Right forelimb (tissue), 1 donor: ENCODE results near the gene FCHO1.
A peak's percentile ranks its signal among the peaks of the same experiment; 100 is the strongest.
"Not testable (repeated sequence)": the region's sequence is repeated elsewhere in the genome, so short reads cannot be mapped to it uniquely, and the experiment has no call there.

ENCODE experiments used
- DNase-seq: peaks from one replicate; pipeline ENCODE4 v3.0.0-alpha.2; 2018

The FCHO1 gene

DNA sequence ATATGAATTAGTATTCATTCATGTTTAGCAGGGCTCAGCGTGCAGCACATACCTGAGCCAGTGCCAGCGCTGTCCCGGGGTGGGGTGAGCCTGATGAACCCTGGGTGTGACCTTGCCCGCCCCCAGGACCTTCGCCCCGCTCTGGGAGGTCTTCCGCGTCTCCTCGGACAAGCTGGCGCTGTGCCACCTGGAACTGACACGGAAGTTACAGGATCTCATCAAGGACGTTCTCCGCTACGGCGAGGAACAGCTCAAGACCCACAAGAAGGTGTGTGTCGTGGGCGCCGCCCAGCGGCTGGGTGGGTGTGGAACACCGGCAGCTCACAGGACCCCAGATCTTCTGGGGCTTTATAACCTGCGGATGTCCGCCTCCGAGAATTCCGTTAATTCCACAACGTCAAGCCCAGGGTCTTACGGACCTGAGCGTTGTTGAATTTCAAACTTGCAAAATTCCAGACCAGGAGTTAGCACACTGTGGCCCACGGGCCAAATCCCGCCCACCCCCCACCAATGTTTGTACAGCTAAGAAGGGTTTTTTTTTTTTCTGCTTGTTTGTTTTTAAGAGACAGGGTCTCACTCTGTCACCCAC, 15.4 kb downstream of the FCHO1 start:
- peak; percentile 76 for DNase-seq

DNA sequence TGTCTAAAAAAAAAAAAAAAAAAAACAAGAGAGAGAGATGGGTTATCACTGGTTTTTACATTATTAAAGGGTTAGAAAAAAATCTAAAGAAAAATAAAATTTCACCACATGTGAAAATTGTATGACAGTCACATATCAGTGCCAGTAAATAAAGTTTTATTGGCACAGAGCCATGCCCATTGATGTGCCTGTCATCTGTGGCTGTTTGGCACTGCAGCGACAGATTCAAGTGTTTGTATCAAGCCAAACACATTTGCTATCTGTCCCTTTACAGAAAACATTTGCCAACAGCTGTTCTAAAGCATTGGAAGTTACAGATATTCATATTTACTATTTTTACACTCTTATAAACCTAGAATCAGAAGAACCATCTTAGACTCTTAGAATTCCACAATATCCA, 16.3 kb downstream of the FCHO1 start:
- no peak for DNase-seq

- no peak for DNase-seq
These were observed 19.3 kb downstream of the FCHO1 start for GRCh38 chr19:17770613-17771012.

DNA sequence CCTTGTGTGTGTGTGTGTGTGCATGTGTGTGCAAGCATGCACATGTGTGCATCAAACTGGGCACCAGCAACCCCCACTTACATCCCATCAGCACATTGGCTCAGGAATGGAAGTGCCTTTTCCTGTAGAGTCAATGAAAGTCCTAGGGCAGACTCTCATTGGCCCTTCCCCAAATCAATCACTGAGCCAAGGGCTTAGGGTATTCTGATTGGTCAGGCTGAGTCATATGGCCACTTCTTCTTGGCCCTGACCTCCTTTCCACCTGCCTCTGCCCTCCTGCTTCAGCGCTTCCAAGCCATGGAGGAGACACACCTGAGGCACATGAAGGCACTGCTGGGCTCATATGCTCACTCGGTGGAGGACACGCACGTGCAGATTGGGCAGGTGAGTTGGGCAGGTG, 20.9 kb downstream of the FCHO1 start:
- DNase-seq = no peak

DNA sequence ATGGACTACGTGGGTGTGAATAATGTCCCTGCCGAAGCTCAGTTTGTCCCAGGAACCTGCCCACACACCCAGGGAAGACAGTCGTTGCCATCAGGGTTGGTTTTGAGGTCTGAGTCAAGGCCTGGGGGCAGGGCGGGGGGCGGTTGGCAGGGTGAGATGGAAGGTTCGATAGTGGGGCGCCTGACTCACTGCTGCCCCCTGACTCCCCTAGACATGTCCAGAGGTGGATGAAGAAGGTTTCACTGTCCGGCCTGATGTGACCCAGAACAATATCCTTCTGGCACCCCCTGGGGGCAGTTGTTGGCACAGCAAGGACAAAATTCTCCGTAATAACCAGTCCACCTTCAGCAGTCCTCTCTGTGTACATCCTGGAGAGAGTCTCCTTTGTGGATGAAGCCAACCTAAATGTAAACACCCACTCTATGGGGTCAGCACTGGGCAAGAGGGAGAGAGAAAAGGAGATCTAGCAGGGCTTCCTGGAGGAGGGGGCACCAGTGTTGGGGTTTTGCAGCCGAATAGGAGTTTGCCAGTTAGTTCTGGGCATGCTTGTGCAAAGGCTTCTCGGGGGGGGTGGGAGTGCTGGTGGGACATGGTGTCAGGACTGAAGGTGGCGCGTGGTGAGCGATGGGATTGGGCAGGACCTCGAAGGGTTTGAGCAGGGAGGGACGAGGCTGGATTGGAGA, 24.1 kb downstream of the FCHO1 start:
- DNase-seq = no peak

DNA sequence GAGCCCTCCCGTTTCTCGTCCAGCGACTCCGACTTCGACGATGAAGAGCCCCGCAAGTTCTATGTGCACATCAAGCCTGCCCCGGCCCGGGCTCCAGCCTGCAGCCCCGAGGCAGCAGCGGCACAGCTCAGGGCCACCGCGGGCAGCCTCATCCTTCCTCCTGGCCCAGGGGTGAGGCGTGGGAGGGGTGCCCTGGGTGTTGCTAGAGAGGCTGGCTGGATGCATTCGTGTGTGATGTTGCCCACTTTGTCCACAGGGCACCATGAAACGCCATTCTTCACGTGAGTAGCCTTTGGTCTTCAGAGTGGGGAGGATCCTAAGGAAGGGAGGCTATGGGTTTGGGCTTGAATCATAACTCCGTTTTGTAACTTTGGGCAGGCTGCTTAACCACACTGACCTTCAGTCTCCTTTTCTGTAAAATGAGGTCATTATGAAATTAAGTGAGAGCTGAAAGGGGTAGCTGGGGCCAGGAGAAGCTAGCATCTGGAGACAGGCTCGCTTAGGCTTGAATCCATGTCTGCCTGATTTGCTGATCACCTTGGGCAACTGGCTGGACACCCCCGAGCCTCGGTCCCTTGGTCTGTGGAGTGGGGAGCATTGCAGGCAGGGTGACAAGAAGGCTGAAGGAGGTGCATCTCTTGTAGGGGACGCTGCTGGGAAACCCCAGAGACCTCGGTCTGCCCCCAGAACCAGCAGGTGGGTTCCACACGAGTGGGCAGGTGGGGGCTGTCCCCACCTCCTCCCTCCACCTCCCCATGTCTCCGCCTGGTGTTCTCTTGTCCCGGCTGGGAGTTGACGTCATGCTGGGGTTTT, 24.9 kb downstream of the FCHO1 start:
- no peak for DNase-seq

DNA sequence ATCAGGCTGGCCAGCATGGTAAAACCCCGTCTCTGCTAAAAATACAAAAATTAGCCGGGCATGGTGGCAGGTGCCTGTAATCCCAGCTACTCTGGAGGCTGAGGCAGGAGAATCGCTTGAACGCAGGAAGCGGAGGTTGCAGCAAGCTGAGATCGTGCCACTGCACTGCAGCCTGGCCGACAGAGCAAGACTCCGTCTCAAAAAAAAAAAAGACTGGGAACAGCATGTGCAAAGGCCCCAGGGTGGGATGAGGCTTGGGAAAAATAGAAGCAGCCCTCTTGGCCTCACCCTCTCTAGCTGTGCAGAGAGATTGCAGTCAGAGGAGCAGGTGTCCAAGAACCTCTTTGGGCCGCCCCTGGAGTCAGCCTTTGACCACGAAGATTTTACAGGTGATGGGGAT, 26.6 kb downstream of the FCHO1 start:
- DNase-seq = not testable (repeated sequence)

DNA sequence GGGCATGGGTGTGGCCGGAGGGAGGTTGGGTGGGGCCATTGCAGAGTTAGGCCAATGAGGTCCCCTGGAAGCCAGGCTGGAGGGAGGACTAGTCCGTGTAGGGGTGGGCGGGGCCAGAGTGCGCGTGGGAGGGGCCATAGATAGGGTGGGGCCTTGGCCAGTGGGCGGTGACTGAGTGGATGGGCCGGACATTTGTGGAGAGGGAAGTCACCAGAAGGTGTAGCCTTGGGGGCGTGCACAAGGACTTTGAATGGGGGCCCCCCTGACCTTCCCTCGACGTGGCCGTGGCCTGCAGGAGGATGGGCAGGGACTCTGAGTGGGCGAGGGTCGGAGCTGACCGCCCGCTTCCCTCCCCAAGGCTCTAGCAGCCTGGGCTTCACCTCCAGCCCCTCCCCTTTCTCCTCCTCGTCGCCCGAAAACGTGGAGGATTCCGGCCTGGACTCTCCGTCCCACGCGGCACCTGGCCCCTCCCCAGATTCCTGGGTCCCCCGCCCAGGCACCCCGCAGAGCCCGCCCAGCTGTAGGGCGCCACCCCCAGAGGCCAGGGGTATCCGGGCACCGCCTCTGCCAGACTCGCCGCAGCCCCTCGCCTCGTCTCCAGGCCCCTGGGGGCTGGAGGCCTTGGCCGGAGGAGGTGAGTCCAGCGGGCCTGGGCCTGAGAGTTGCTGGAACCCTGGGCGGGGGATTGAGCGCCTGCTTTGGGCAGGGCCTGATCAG, 27.1 kb downstream of the FCHO1 start:
- DNase-seq = no peak

- no peak for DNase-seq
These were observed 28.0 kb downstream of the FCHO1 start for GRCh38 chr19:17778968-17779929.

- DNase-seq = no peak
These were observed 29.5 kb downstream of the FCHO1 start for GRCh38 chr19:17780781-17781180.

GRCh38 chr19:17783721-17784120, 32.4 kb downstream of the FCHO1 start:
- DNase-seq = not testable (repeated sequence)

GRCh38 chr19:17784201-17785008, 33.1 kb downstream of the FCHO1 start:
- peak; percentile 80 for DNase-seq

DNA sequence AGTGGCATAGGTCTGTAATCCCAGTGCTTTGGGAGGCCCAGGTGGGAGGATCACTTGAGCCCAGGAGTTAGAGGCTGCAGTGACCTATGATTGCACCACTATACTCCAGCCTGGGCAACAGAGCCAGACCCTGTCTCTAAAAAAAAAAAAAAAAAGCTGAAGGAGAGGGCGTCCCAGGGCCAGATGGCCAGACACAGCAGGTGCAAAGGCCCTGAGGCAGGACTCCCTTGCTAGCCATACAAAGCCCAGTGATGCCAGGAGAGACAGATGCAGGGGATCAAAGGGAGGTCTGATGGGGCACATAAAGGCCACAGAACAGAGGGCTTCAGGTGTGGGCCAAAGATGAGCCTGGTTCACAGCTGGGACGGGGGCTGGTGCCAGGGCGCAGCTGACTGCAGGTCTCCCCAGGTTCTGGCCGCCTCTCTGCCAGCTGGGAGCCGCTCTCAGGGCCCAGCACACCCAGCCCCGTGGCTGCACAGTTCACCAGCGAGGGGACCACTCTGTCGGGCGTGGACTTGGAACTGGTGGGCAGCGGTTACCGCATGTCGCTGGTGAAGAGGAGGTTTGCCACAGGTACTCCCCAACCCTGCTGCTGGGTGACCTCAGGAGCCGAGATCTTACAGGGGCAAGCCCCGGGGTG, 36.1 kb downstream of the FCHO1 start:
- no peak for DNase-seq

GRCh38 chr19:17788632-17789031, 37.4 kb downstream of the FCHO1 start:
- DNase-seq = no peak

DNA sequence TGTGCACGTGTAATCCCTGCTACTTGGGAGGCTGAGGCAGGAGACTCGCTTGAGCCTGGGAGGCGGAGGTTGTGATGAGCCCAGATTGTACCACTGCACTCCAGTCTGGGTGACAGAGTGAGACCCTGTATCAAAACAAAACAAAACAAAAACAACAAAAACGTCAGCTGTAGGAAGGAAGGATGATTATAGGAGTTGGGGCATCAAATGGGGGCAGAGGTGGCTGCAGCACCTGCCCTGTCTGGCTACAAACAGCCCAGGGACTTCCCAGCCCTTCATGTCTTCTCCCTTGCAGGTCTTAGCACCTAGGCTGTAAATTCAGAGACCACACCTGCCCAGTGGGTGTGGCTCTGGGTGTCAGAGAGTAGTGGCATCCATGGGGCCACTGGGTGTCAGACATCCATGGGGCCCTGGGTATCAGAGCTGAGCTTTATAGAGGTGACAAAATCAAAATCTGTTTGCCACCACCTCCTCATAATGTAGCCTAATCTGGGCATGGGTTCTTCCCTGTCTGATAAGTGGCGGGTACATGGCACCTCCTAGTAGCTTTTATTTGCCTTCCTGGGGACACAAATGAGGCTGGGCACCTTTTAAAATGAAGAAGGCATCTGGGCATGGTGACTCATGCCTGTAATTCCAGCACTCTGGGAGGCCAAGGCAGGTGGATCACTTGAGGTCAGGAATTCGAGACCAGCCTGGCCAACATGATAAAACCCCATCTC, 38.9 kb downstream of the FCHO1 start:
- no peak for DNase-seq

GRCh38 chr19:17794412-17794730, 43.1 kb downstream of the FCHO1 start:
- no peak for DNase-seq

DNA sequence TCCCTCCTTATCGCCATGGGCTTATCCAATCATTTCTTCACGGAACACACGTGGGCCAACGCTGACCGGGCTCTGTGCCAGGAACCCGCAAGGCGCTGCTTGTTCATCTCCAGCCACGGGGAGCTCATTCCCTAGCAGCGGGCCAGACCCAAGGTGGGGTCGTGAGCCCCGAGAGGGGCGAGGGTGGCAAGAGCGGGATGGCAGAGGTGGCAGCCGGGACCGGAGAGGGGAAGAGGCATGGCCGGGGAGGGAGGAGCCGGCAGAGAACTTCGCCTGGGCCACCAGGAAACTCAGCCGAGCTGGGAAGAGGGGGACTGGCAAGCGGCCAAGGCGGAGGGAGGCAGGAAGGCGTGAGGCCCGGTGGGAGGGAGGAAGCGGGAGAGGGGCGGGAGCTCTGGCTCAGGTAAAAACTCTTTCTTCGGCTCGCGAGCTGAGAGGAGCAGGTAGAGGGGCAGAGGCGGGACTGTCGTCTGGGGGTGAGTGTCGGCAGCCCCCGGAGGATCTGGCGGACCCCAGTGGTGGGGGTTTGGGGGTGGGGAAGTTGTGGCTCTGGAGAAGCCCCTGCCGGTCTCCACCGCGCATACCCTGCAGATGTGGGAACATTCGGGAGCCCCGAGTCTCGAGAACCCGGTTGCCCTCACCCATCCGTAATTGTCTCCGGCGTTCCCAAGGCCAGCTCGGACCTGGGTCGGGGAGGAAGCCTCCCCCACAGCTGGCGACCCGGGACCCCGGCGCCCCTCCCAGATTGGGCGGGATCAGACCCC, 43.6 kb downstream of the FCHO1 start, which contains the start of gene B3GNT3:
TSS of gene B3GNT3 (plus strand) at position 408 of the 764 bp plus-strand sequence. CDS start 12,670 bp downstream, outside the sequence.
- no peak for DNase-seq

GRCh38 chr19:17795495-17795856, 44.2 kb downstream of the FCHO1 start:
- DNase-seq = no peak
